GM18861 (cell line): Measurements from ENCODE around the gene PGF.

Source experiments
- ATAC-seq: cut with Tn5 transposase; IDR thresholded peaks from one replicate; pipeline ENCODE4 v1.9.1; 2021; ENCODE audit not compliant: unreplicated experiment

Gene PGF

GRCh38 chr14:74959596-74960180 is 4.3 kb upstream of the PGF start:
- ATAC-seq = no peak

GRCh38 chr14:74956280-74957072 is 1.1 kb upstream of the PGF start:
- ATAC-seq = no peak

- no peak for ATAC-seq
These were observed 556 bp upstream of the PGF start for GRCh38 chr14:74956027-74956279.

- ATAC-seq = no peak
These were observed 509 bp downstream of the PGF start for GRCh38 chr14:74954947-74955228.

- ATAC-seq = no peak
These were observed 1.0 kb downstream of the PGF start for GRCh38 chr14:74954232-74954946.

- ATAC-seq = no peak
These were observed 1.7 kb downstream of the PGF start for GRCh38 chr14:74953686-74954085.

GRCh38 chr14:74952697-74953484 is 2.5 kb downstream of the PGF start:
- no peak for ATAC-seq

GRCh38 chr14:74952180-74952665 is 3.2 kb downstream of the PGF start:
- ATAC-seq = no peak

GRCh38 chr14:74951443-74952179 is 3.8 kb downstream of the PGF start:
- no peak for ATAC-seq

GRCh38 chr14:74950795-74951442 is 4.5 kb downstream of the PGF start:
- ATAC-seq = no peak

- no peak for ATAC-seq
These were observed 5.4 kb downstream of the PGF start for GRCh38 chr14:74949859-74950573.

- ATAC-seq = no peak
These were observed 6.2 kb downstream of the PGF start for GRCh38 chr14:74949191-74949601.

GRCh38 chr14:74948228-74949175 is 6.9 kb downstream of the PGF start:
- no peak for ATAC-seq

- ATAC-seq = no peak
These were observed 7.8 kb downstream of the PGF start for GRCh38 chr14:74947353-74948227.

GRCh38 chr14:74946659-74947281 is 8.6 kb downstream of the PGF start:
- no peak for ATAC-seq

- ATAC-seq = no peak
These were observed 9.3 kb downstream of the PGF start for GRCh38 chr14:74945852-74946658.
